Choroid plexus epithelial cell (primary cell): ENCODE results near the gene HBS1L.
A peak's percentile ranks its signal among the peaks of the same experiment; 100 is the strongest.

ENCODE experiments used
- DNase-seq: peaks from one replicate; pipeline ENCODE4 v3.0.0-alpha.2; 2010; ENCODE audit warnings: low read depth
- H3K4me3 ChIP-seq: 2 replicates; pipeline ENCODE4 v1.5.1; 2011; ENCODE audit warnings: low read depth, mild to moderate bottlenecking, control low read depth, low read length, moderate library complexity
- CTCF ChIP-seq: conservative IDR thresholded peaks from 2 replicates; pipeline ENCODE4 v1.5.1; 2011; ENCODE audit warnings: low read depth, mild to moderate bottlenecking, control low read depth, inconsistent platforms, low read length, moderate library complexity

Gene HBS1L

GRCh38 chr6:134948142-134948541 is 106.5 kb downstream of the HBS1L start:
- H3K4me3 ChIP-seq: no peak overlapping the region
- no peak for TF ChIP-seq CTCF
- DNase-seq: no peak

- DNase-seq: no peak
- no peak for TF ChIP-seq CTCF
- H3K4me3 ChIP-seq: no peak overlapping the region
These were observed 109.6 kb downstream of the HBS1L start for GRCh38 chr6:134945045-134945444.

GRCh38 chr6:134943522-134944111 is 111.0 kb downstream of the HBS1L start:
- DNase-seq: no peak
- TF ChIP-seq CTCF: no peak
- no peak overlapping the region for H3K4me3 ChIP-seq

GRCh38 chr6:134938896-134939295 is 115.7 kb downstream of the HBS1L start:
- H3K4me3 ChIP-seq: no peak overlapping the region
- DNase-seq: no peak
- no peak for TF ChIP-seq CTCF

- DNase-seq: no peak
- no peak for TF ChIP-seq CTCF
- H3K4me3 ChIP-seq: no peak overlapping the region
These were observed 117.2 kb downstream of the HBS1L start for GRCh38 chr6:134937426-134937825.

- peak; percentile 14 for DNase-seq
- no peak overlapping the region for H3K4me3 ChIP-seq
- no peak for TF ChIP-seq CTCF
These were observed 117.7 kb downstream of the HBS1L start for GRCh38 chr6:134936931-134937330.

- TF ChIP-seq CTCF: no peak
- DNase-seq: no peak
- H3K4me3 ChIP-seq: no peak overlapping the region
These were observed 118.1 kb downstream of the HBS1L start for GRCh38 chr6:134936476-134936875.
